HG03139 (cell line): ENCODE data around the gene MEIS2.

Experiments
- ATAC-seq: cut with Tn5 transposase; IDR thresholded peaks from one replicate; pipeline ENCODE4 v1.9.1; 2021; ENCODE audit not compliant: unreplicated experiment

MEIS2 gene

DNA sequence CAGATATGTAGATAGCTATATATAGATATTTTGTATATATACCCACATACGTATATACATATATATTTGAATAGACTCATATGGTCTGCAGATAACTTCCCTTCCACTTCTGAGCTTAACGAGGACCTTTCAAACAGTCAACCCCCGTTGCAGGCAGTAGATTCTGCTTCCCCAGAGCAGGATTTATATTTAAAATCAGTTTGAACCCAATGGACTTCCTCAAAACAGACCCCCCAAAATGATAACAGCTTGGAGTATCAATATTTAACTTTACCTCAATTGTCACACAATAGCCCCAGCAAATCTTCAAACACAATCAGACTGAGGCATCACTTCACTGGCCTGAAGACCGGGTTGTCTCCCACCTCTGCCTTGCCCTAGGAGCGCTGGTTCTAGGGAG is 218.3 kb downstream of the MEIS2 start:
- no peak for ATAC-seq

DNA sequence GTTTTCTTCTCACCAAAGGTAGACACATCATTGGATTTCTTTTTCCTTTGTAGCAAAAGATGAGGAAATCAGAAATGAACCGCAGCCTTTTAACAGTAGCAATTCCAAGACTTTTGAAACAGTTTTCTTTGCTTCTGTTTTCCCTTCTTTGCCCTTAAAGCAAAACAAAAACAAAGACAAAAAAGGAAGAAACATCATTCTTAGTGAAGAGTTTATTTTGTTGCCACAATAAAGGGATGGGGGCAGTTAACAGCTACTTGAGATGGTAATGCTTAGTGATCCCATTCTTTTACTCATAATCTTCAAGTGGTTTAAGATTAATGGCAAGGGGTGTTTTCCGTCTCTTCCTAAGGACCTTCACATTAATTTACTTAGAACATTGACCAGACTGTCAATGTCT is 218.8 kb downstream of the MEIS2 start:
- no peak for ATAC-seq

DNA sequence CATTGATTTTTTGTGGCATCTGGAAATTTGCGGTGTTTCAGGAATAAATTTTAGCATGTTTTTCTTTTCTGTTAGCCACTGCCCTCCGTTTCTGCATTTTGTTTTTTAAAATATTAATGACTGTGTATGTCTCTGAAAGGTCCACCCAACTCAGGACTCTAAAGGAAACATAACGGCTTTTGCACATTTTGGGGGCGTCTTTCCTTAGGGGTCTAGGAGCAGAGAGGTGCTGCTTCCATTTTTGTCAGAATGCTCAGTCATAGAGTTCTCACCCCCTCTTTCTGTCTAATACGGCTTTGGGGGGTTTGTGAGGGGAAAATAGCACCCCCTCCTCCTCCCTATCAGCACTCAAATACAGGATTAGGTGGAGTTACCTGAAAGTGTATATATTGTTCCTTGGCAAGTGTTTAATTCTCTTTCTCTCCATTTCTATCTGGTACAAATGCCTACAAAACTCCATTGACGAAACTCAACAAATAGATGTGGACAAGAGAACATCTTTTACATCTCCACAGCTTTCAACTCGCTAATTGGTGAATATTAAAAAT is 219.4 kb downstream of the MEIS2 start:
- ATAC-seq, result no peak

DNA sequence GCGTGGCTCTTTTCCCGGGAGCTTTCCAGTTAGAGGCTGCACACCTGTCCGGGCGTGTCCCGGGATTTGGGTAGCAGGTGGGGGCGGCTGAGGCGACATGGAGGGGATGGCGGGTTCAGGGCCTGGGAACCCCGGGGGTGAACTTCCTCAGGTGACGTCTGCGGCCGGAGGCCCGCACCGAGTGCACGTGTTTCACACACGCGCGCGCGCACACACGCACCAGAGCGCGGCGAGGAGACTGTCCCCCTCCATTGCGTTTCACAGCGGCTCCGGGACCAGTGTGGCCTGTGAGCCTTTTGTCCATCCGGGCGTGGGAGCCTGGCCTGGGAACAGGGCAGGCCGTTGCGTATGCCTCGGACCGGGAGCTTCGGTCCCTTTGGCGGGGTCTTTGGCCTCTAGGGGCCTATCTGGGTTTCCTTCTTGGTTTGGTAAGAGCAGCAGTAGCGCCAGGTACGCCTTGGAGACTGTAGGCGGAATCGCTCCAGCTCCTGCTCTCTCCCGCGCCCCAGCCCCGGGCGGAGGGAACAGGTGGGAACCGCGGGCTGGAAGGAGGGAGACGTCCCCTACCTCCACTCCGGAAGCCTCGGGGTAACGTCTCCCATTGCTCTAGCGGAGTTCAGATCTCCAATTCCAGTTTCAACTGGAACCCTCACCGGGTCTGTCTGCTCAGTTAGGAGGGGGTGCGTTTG is 220.0 kb downstream of the MEIS2 start:
- ATAC-seq, result no peak

DNA sequence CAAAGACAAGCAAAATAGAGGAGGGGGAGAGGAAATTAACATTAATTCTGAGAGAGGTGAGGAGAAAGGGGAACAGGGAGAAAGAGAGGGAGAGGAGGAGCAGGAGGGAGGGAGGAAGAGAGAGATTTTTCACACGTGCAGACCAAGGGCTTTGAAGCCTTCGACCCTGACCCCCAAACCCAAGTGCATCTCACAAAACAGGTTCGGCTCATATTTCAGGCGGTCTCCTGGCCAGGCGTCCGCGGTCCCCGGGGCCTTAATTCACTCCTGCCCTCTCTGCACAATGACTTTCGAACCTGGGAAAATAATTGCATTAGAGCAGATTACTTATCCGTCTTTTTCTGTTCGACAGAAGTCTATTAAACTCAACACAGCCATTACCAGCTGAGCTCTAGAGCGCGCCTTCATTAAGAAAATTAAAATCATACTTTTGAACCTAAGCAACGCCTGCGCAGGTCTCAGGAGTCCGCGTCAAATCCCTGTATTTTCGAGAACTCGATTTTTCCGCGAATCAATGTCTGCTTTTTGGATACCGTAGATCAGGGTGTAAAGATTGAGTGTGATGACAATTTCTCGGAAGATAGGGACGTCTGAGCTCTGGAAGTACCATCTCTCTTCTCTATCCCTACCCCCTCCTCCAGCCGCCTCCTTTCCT is 220.7 kb downstream of the MEIS2 start:
- ATAC-seq, result no peak

DNA sequence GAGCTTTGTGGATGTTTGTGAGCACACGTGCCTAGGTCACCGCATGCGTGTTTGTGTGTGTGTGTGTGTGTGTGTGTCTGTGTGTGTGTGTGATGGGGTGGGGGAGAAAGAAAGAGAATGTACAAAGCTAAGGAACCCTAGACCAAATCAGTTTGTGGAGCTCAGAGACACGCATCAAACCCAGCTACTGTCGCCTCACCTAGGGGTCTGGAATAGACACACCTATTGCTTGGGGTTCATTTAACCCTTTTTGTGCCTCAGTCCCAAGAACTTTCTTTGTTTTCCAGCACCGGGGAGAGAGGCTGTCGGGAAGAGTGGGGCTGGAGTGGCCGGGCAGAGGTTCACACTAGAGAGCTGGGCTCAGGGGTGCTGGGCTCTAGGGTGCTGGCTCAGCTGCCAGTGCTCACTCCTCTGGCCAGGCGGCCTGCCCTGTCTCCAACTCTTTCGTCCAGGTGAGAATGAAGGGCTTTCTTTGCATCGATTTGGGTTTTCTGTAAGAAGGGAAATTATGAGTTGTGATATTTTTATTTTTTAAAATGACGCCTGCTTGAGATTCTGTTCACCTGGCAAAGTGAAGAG is 221.6 kb downstream of the MEIS2 start:
- no peak for ATAC-seq

DNA sequence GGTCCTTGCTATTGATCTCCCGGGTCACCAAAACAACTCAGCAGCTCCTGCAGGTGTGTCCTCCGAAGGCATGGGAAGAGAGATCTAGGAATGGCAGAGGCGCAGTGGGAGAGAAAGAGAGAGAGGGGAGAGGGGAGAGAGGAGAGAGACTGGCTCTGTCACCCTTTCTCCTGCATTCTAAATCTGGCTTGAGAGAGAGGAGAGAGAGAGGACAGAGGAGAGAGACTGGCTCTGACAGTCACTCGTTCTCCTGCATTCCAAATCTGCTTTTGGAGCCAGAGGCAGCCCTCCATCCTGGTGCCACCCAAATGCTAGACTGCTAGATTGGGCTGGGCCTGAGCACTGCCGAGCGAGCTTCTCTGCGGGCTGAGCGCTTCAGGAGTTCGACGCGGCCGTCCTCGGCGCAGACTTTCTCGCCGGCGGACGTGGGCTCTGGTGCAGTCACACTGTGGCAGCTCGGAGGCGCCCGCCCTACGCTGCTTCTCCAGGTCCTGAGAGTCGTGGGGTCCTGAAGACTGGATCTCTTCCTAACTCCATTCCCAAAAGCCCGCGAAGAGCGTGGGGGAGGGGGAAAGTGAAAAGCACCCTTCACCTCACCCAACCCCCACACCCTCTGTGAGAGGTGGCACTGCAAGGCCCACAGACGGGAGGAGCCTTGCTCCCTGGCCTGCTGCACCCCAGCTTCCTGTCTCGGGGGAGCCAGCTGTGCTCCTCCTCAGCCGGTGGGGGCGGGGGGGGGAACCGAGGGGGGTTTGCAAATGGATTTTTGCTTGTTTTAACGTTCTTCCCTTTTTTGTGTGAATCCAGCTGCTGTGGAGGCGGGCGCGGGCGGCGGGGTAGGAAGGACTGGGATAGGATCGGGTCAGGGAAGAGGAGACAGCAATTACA is 222.3 kb downstream of the MEIS2 start:
- ATAC-seq, result peak; percentile 58

DNA sequence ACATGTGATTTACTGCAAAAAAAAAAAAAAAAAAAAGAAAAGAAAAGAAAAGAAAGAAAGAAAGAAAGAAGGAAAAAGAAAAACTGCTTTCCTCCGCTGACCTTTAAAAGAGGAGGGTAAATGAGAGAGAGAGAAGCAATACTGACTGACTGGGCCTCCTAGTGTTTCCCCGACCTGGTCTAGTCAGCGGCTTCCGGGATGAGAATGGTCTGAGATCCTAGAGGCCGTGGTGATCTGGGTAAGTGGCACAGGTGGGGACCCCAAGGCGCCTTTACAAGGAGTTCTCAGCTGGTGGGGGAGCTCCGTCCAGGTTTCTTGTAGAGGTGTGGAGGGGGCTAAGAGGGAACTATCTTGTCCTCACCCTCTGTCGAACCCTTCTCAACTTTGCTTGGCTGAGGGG is 223.1 kb downstream of the MEIS2 start:
- ATAC-seq, result no peak

DNA sequence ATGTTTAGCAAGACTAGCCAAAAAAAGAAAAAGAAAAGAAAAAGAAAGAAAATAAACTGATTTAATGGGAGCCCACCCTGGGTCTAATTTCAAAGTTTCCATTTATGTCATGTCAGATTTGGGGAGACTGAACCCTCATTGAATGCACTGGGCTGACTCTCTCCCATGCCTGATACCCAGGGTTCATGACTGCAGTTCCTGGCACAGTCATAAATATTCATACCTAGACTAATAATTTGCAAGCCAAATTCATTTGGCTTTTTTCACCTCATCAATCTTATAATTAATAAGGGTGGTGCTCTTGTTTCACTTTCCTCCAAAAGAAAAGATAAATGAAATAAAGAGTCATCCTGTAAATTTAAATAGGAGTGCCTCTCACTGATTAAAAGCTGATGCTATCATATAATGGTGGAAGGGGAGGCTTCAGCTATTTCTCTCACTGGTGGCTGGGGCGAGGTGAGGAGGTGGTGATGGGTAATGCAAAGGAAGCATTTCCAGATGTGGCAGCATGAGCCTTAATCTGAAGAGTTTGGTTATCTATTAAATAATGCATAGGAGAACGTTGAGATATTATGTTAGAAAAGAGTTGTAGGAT is 224.5 kb downstream of the MEIS2 start:
- no peak for ATAC-seq

DNA sequence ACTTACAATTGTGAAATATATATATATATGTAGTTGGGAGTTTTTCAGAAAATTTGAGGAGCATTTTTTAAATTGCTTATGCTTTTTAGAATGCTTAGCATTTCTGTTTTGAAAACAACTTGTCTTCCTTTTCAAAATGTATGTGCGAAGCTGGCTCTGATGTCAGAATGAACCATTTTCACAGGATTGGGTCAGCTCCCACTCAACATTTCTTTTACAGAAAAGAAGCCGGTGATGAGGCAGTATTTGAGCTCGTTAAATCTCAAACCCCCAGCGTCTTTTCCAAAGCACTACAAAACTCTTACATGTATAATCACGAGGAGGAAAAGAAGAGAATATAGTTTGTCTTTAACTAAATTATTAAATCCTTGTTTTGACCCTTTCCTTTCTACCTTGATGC is 225.4 kb downstream of the MEIS2 start:
- no peak for ATAC-seq

DNA sequence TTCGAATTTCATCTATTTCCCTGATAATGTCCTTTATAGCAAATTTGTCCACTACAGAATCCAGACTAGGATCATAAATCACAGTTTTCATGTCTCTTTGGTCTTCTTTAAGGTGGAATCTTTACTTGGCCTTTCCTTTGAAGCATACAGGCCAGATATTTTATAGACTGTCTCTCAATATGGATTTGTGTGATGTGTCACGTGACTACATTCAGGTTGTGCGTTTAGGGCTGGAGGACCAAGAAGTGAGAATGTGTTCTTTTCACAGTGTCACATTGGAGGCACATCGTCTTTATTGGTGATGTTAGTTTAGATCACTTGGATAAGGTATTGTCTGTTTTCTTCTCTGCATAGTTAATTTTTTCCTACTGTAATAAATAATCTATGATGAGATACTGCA is 232.9 kb downstream of the MEIS2 start:
- ATAC-seq, result no peak

DNA sequence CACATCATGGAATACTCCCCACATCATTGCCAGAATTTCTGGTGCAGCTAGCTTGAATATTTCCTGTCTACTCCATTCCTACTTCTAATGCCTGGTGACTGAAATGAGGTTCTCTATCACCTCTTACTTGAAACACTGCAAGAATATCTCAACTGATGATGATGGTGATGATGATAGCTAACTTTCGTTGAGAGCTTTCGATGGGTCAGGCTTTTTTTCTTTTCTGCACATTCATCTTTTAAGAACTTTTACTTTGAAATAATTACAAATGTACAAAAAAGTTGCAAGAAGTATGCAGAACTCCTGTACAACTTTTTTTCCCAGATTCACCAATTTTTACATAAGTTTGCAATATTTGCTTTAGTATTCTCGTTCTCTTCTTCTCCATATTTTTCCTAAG is 233.5 kb downstream of the MEIS2 start:
- ATAC-seq, result no peak

DNA sequence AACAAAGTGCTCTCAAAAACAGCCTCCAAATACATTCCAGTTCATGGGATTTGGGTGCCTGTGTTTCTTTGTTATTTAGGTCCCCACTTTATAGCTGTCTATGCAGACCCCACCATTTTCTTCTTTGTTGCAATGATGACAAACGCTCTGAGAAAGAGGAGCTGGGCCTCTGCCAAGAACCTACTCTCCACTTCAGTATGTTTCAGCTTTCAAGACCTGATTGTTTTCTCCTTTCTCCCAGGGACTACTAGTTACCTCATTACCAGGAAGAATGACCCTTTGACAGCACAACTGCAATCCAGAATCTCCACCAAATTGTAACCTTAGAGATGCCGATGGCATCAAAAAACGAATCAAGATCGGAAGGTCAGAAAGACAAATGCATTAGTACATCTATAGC is 236.8 kb downstream of the MEIS2 start:
- ATAC-seq, result no peak

DNA sequence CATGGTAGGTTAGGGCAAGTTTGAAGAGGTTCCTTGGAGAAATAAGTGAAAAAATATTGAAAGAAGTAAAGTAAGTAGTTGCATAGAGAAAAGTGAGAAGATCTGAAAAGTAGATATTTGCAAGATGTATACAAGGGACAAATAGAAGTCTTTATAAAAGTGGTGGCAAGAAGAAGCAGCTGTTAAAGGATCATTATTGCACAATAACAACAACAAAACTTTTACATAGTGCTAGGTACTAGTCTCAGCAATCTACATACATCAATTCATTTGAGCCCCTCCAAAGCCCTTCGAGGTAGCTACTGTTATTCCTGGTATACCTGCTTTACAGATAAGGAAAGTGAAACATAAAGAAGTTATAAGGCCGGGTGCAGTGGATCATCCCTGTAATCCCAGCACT is 239.6 kb downstream of the MEIS2 start:
- ATAC-seq, result no peak

DNA sequence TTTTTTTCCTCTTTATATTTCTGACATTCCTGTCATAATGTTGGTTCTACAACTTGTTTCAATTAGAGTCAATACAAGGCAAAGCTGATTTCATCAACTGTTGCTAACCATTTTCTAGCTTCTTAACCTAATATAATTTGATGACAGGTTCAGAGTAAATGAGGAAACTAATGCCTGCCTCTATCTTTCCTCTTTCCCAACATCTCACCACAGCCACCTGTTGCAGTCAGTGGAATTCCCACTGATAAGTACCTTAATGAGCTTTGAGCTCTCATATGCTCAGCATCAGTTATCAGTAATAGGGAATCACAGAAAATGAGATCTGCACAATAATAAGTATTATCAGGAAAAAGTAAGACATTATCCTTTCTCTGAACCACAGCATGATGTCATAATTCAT is 241.9 kb downstream of the MEIS2 start:
- no peak for ATAC-seq

DNA sequence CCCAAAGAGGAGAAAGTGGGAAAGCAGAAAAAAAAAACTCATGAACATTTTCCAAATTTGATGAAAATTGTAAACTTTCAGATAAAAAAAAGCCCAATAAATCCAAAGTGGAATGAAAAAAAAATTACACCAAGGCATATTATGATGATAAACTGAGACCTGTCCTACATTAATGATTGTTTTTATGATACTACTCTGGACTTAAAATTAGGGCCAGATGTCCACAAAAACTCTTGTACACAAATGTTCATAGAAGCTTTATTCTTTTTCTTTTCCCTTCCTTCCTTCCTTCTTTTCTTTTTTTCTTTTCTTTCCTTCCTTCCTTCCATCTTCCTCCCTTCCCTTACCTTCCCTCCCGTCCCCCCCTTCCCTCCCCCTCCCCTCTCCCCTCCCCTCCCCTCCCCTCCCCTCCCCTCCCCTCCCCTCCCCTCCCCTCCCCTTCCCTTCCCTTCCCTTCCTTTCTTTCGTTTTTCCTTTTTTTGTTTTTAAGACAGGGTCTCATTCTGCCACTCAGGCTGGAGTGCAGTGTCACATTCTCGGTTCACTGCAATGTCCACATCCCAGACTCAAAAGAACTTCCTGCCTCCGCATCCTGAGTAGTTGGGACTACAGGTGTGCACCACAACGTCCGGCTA is 243.9 kb downstream of the MEIS2 start:
- no peak for ATAC-seq

DNA sequence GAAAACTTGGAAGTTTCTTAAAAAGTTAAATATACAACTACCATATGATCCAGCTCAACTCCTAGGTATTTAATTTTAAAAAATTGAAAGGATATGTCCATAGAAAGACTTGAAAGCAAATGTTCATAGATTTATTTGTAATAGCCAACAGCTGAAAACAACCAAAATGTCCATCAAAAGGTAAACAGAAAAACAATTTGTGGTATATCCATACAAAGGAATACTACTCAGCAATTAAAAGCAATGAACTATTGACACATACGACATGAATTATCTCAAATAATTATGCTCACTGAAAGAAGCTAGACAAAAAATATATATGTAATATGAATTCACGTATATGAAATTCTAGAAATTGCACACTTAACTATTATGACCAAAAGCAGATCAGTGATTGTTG is 249.5 kb downstream of the MEIS2 start:
- ATAC-seq, result no peak

DNA sequence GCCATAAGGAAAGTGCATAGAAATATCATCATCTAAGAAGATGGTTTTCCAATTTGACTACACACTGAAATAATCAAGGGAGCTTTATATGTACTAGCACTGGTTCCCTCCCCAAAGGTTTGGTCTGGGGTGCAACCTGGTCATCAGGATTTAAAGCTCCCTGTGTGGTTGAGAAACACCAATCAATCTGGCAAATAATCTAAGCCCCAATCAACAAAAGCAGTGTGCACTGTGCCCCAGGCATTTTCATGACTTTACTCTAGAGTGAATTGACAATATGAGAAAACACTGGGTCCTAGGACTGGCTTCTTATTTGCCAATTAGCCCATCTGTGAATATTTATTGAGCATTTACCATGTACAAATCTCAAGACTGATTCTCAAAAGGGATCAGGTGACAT is 255.1 kb downstream of the MEIS2 start:
- no peak for ATAC-seq

DNA sequence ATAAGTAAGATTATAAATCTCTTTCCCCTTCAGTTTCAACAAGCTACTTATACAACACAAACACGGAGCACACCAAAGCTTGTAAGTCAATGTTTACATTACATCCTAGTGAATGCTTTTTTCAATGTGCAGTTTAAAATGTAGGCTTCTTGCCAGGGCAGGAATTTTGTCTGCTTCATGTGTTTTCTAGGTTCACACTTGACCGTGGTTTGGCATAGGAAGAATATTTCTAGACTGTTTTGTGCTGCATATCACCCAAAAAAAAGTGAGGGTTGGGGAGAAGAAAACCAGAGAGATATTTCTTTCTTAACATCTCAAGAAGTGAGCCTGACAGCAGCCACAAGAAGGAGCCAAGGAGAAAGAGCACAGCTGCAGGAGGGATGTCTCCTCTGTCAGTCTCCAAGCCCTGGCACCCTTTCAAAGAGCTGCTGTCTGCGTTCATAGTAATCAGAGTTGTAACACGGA is 255.8 kb downstream of the MEIS2 start:
- no peak for ATAC-seq

DNA sequence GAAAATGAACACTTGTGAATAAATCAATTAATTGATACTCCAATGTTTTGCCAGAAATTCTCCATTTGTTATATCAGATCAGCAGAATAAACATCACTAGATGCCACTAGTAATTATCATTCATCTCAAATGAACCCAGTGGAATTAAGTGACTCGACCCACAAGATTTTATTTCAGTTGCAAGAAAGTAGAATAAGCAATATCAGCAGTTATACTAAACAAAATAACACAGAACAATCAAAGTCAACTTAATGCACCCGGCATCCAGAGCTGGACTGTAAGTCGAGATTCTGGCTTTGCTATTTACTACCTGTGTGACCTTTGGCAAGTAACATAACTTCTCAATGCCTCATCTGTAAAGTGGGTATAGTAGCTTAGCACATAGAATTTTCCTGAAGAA is 256.5 kb downstream of the MEIS2 start:
- no peak for ATAC-seq
